DMS 273 treated with DMSO at 0.1 percent for 48 hours (cell line): ENCODE data around the gene IL5.
"Not testable (repeated sequence)": the region's sequence is repeated elsewhere in the genome, so short reads cannot be mapped to it uniquely, and the experiment has no call there.

Experiments
- DNase-seq: peaks from one replicate; lab custom pipeline; 2025; lab: John Stamatoyannopoulos, UW

IL5 gene

GRCh38 chr5:132528866-132529634 is 14.3 kb downstream of the IL5 start:
- no peak for DNase-seq

GRCh38 chr5:132528021-132528420 is 15.3 kb downstream of the IL5 start:
- DNase-seq, result peak; percentile 14

- no peak for DNase-seq
Observed at GRCh38 chr5:132526974-132527564, 16.3 kb downstream of the IL5 start.

- DNase-seq, result peak; percentile 24
Observed at GRCh38 chr5:132526290-132526973, 16.9 kb downstream of the IL5 start.

- DNase-seq, result no peak
Observed at GRCh38 chr5:132525299-132525724, 18.0 kb downstream of the IL5 start.

- DNase-seq, result not testable (repeated sequence)
Observed at GRCh38 chr5:132524877-132525276, 18.4 kb downstream of the IL5 start.

GRCh38 chr5:132522067-132522466 is 21.3 kb downstream of the IL5 start:
- not testable (repeated sequence) for DNase-seq

GRCh38 chr5:132513618-132514336 is 29.5 kb downstream of the IL5 start:
- not testable (repeated sequence) for DNase-seq

GRCh38 chr5:132510076-132510475 is 33.2 kb downstream of the IL5 start:
- DNase-seq, result no peak

- DNase-seq, result peak; percentile 21
Observed at GRCh38 chr5:132506094-132506692, 37.1 kb downstream of the IL5 start.

GRCh38 chr5:132505641-132506040 is 37.7 kb downstream of the IL5 start:
- DNase-seq, result no peak

- DNase-seq, result no peak
Observed at GRCh38 chr5:132504746-132505145, 38.6 kb downstream of the IL5 start.

- no peak for DNase-seq
Observed at GRCh38 chr5:132503244-132503643, 40.1 kb downstream of the IL5 start.

GRCh38 chr5:132501961-132502931 is 41.1 kb downstream of the IL5 start:
- no peak for DNase-seq

GRCh38 chr5:132501629-132501956 is 41.7 kb downstream of the IL5 start:
- DNase-seq, result no peak

- DNase-seq, result no peak
Observed at GRCh38 chr5:132500931-132501628, 42.2 kb downstream of the IL5 start.

- DNase-seq, result no peak
Observed at GRCh38 chr5:132500244-132500930, 42.9 kb downstream of the IL5 start.

- no peak for DNase-seq
Observed at GRCh38 chr5:132499440-132500243, 43.7 kb downstream of the IL5 start.
